Transverse colon (tissue), 4 donors: Measurements from ENCODE around the gene CNPY2. TPM values are rescaled to one million over a fixed set of nuclear protein-coding genes. Genes with fewer than 3 reads are reported as not detected.
"Not testable (repeated sequence)": the region's sequence is repeated elsewhere in the genome, so short reads cannot be mapped to it uniquely, and the experiment has no call there.

Source experiments
- DNase-seq: peaks from one replicate; pipeline ENCODE4 v3.0.0-alpha.2; 2019
- H3K27ac ChIP-seq, 4 donors: fragments of 200-600 bp; sonication (generic); 2 replicates each; pipeline ENCODE4 v1.5.1; 2016 to 2018; ENCODE audit warnings: inconsistent platforms in 4 of 4
- H3K27me3 ChIP-seq: fragments of 200-600 bp; sonication (generic); 2 replicates; pipeline ENCODE4 v1.5.1; 2017; ENCODE audit warnings: inconsistent platforms
- H3K36me3 ChIP-seq, 4 donors: fragments of 200-600 bp; sonication (generic); 2 replicates each; pipeline ENCODE4 v1.5.1; 2017 to 2019; ENCODE audit warnings: inconsistent platforms in 4 of 4
- H3K4me1 ChIP-seq, 4 donors: fragments of 200-600 bp; sonication (generic); 2 replicates each; pipeline ENCODE4 v1.5.1; 2017 to 2020; ENCODE audit warnings: inconsistent platforms in 4 of 4
- H3K4me3 ChIP-seq, 4 donors: fragments of 200-600 bp; sonication (generic); 1 replicate in 1 of 4; 2 replicates in 3 of 4; pipeline versions ENCODE4 v1.5.1 to v1.6.1; 2017 to 2019; ENCODE audit warnings: inconsistent platforms in 4 of 4
- H3K9me3 ChIP-seq, 2 donors: fragments of 200-600 bp; sonication (generic); 2 replicates each; pipeline ENCODE4 v1.5.1; 2017 to 2019; ENCODE audit warnings: inconsistent platforms in 2 of 2
- CTCF ChIP-seq, 5 experiments: fragments of 200-600 bp in 3 of 5; fragments of 450-650 bp in 2 of 5; sonication (generic) in 3 of 5; IDR thresholded peaks; 1 replicate in 2 of 5; 2 replicates in 3 of 5; pipeline ENCODE4 v1.5.1; 2016 to 2017; ENCODE audit warnings: antibody characterized with exemption in 5 of 5, inconsistent platforms in 3 of 5, mild to moderate bottlenecking in 2 of 5, moderate library complexity in 1 of 5
- EP300 ChIP-seq: sonication (generic); formaldehyde crosslinking; IDR thresholded peaks from one replicate; pipeline ENCODE4 v1.6.1; 2017; ENCODE audit warnings: antibody characterized with exemption, low read depth
- POLR2A ChIP-seq: fragments of 450-650 bp; IDR thresholded peaks from one replicate; pipeline ENCODE4 v1.6.1; 2016; ENCODE audit warnings: antibody characterized with exemption, mild to moderate bottlenecking, moderate library complexity
- POLR2AphosphoS5 ChIP-seq, 3 donors: sonication (generic); formaldehyde crosslinking; IDR thresholded peaks; one replicate each; pipeline ENCODE4 v1.6.1; 2016; ENCODE audit warnings: antibody characterized with exemption in 3 of 3
- WGBS, 2 donors: methylation state at CpG; one replicate each; pipeline ENCODE4 v1.1.5; 2018; ENCODE audit warnings: low coverage in 1 of 2; 5-methylcytosine and 5-hydroxymethylcytosine counted together
- in situ Hi-C, 4 donors: fragments of 200-750 bp; cut with MboI; loops; one replicate each; pipeline versions ENCODE4 v1.15.0 to v1.15.1; 2017; ENCODE audit warnings: low sequenced_read_pairs in 3 of 4, low pct_ligation_motif_present in 1 of 4, low pct_unique_long_range_greater_than_20kb in 1 of 4
- intact Hi-C: fragments of 100-400 bp; cut with DNase I; formaldehyde crosslinking; loops from one replicate; pipeline ENCODE4 v1.15.1; 2023; ENCODE audit warnings: low total_unique reads
- total RNA-seq, 4 donors: library from RNA; depleted of rRNA; stranded (reverse); fragments of >200 nt; gene quantifications; one replicate each; pipeline ENCODE4 v1.1.0, GENCODE V29; 2016

Gene CNPY2
- total RNA-seq, 4 donors from 2014 or later: 34.0 to 87.2 (median 51.8) TPM

- Histone ChIP-seq H3K27ac (peak overlapping the region in 3 of 4 donors; percentile 14 to 37 (median 30)), H3K4me1 (no peaks in the 10 kb centered on the region), H3K9me3 (no peaks in the 10 kb centered on the region), H3K36me3 (peaks cover 0 to 77% (median 33%) of the 10 kb centered on the region in 4 donors), H3K27me3 (no peaks in the 10 kb centered on the region), H3K4me3 (no peak overlapping the region)
- intact Hi-C loops (no loop called here), in situ Hi-C loops (no loop called here)
- WGBS, 2 donors: 58 to 66% methylated on average over 4 to 6 of the region's 6 CpGs
- no peak for TF ChIP-seq EP300
- TF ChIP-seq POLR2AphosphoS5 (IDR thresholded peaks at IDR 0.05): no peak
- TF ChIP-seq CTCF (IDR thresholded peaks at IDR 0.05): no peak
- TF ChIP-seq POLR2A: no peak
- no peak for DNase-seq
Observed at GRCh38 chr12:56282030-56282429, 33.8 kb downstream of the CNPY2 start.

- Histone ChIP-seq H3K27me3 (no peaks in the 10 kb centered on the region), H3K36me3 (peaks cover 0 to 80% (median 39%) of the 10 kb centered on the region in 4 donors), H3K9me3 (no peaks in the 10 kb centered on the region), H3K4me3 (no peak overlapping the region), H3K27ac (no peak overlapping the region), H3K4me1 (no peaks in the 10 kb centered on the region)
- no peak for DNase-seq
- intact Hi-C loops (no loop called here), in situ Hi-C loops (no loop called here)
- TF ChIP-seq POLR2A (no peak), POLR2AphosphoS5 (IDR thresholded peaks at IDR 0.05) (no peak), EP300 (no peak), CTCF (IDR thresholded peaks at IDR 0.05) (no peak)
Observed at GRCh38 chr12:56280849-56281248, 34.9 kb downstream of the CNPY2 start.

DNA sequence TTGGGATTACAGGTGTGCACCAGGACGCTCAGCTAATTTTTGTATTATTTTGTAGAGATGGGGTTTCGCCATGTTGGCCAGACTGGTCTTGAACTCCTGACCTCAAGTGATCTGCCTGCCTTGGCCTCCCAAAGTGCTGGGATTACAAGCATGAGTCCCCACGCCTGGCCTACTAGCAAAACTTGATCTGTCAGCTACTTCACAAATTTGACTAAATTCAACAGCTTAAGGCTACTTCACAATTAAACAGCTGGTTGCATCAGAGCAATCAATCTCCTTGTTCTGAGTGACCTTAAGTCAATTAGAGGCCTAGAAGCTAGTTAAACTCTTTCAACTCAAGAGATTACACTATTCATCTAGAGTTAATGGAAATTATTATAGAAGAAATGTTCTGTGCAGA, 36.9 kb downstream of the CNPY2 start:
- no peak overlapping the region for H3K27ac ChIP-seq
- intact Hi-C loops: no loop called here
- H3K36me3 ChIP-seq: peaks cover 3 to 88% (median 45%) of the 10 kb centered on the region in 4 donors

DNA sequence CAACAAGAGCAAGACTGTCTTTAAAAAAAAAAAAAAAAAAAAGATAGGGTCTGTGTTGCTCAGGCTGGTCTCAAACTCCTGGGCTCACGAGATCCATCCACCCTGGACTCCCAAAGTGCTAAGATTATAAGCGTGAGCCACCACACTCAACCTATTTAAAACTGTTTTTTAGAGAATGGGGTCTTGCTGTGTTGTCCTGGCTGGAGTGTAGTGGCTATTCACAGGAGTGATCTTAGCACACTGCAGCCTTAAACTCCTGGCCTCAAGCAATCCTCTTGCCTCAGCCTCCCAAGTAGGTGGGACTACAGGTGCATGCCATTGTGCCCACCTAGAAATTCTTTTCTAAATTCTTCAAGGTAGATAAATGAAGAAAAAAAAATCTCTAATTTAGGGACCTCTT, 41.5 kb downstream of the CNPY2 start:
- intact Hi-C loops (no loop called here), in situ Hi-C loops (no loop called here)
- no peaks in the 10 kb centered on the region for H3K27me3 ChIP-seq
- TF ChIP-seq CTCF (IDR thresholded peaks at IDR 0.05) (no peak), POLR2A (no peak), POLR2AphosphoS5 (IDR thresholded peaks at IDR 0.05) (no peak)
- H3K27ac ChIP-seq: no peak overlapping the region
- H3K36me3 ChIP-seq: peaks cover 1 to 75% (median 37%) of the 10 kb centered on the region in 4 donors
- DNase-seq: no peak
- H3K4me3 ChIP-seq: no peak overlapping the region
- 83% methylated on average over 2 of the region's 2 CpGs; no CpG with 5 or more reads in 1 of the 2 donors for WGBS, 2 donors
- H3K9me3 ChIP-seq: no peaks in the 10 kb centered on the region
- H3K4me1 ChIP-seq: no peaks in the 10 kb centered on the region

More for the DNA sequence above, 36.9 kb downstream of the CNPY2 start:
- in situ Hi-C loops: no loop called here
- no peaks in the 10 kb centered on the region for H3K9me3 ChIP-seq
- WGBS, 2 donors: 93 to 100% methylated on average over 2 to 3 of the region's 3 CpGs
- no peak for TF ChIP-seq CTCF (IDR thresholded peaks at IDR 0.05)
- TF ChIP-seq EP300: no peak
- TF ChIP-seq POLR2A: no peak
- no peaks in the 10 kb centered on the region for H3K27me3 ChIP-seq
- H3K4me1 ChIP-seq: no peaks in the 10 kb centered on the region
- H3K4me3 ChIP-seq: no peak overlapping the region
- DNase-seq: no peak

DNA sequence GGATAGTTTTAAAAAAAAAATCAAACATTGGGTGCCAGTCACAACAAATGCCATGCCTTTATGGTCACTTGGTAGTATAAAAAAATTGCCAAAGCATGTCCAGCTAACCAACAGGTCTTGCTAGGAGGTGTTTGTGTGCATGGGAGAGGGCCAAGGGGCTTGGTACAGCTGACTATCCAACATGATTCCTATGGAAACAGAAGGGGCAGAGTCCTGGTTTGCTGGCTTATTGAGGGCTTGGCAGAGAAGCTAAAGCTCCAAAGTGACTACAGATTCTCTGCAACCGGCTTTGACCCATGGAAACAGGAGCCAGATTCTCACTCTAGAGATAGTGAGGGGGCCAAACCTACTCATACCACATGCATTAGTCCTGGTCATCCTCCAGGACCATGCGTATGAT, 43.3 kb downstream of the CNPY2 start:
- H3K36me3 ChIP-seq: peaks cover 1 to 57% (median 28%) of the 10 kb centered on the region in 4 donors
- H3K4me3 ChIP-seq, in situ Hi-C loops, intact Hi-C loops, H3K27ac ChIP-seq, DNase-seq, H3K9me3 ChIP-seq, H3K4me1 ChIP-seq, H3K27me3 ChIP-seq: not testable (repeated sequence)
- WGBS, 2 donors: 89% methylated on average over 2 of the region's 2 CpGs; no CpG with 5 or more reads in 1 of the 2 donors
